Measurements from ENCODE around the gene ODC1. TPM values are rescaled to one million over a fixed set of nuclear protein-coding genes. Genes with fewer than 3 reads are reported as not detected.

ODC1 gene
- total and polyA plus RNA-seq, 2 of the 4 experiments (the other 2 are of a cell fraction) = 117 to 204 TPM

- no peaks in the 10 kb centered on the region for H3K27me3 ChIP-seq (ENCODE audit: control insufficient read depth, insufficient read depth, low read length)
- no peak overlapping the region for H2BK15ac ChIP-seq (ENCODE audit: low read depth, low read length)
- CTCF ChIA-PET = no interaction called here
- H3K4me3 ChIP-seq (ENCODE audit: insufficient read depth, low read depth, low read length) = no peak overlapping the region
- H3K27ac ChIP-seq (ENCODE audit: insufficient read depth, low read length) = no peak overlapping the region
- no peak overlapping the region for H3K9ac ChIP-seq (ENCODE audit: low read depth, low read length)
- no peak overlapping the region for H3K4me2 ChIP-seq (ENCODE audit: low read depth, low read length)
- 83% methylated on average over 1 of the region's 3 CpGs; no CpG with 5 or more reads in 1 of the 2 experiments for WGBS, 2 experiments (ENCODE audit: extremely low coverage in 2 of 2, insufficient read length in 1 of 2)
- H4K8ac ChIP-seq (ENCODE audit: low read depth in 2 of 2, low read length in 2 of 2) = no peak overlapping the region
- dilution Hi-C loops (cut with HindIII; ENCODE audit: low sequenced_read_pairs, unreplicated experiment) (no loop called here), in situ Hi-C loops (cut with MboI; ENCODE audit: low sequenced_read_pairs) (loop anchor here (10.0 kb wide), 1 partner anchor 624 kb away; no protein-coding TSS in a partner anchor), intact Hi-C loops (cut with micrococcal nuclease) (no loop called here)
- peaks cover 5% of the 10 kb centered on the region for H3K9me1 ChIP-seq (ENCODE audit: insufficient read depth, low read length)
- no peak overlapping the region for H3K14ac ChIP-seq (replicated peaks; ENCODE audit: low read depth, low read length)
- no peak overlapping the region for H2AK5ac ChIP-seq (ENCODE audit: low read depth, low read length)
- 0 out of 2 replicates have a peak, but pooled peaks cover 4% of the 10 kb centered on the region for H4K20me1 ChIP-seq (ENCODE audit: insufficient read depth, low read length)
- H2BK5ac ChIP-seq (ENCODE audit: low read depth, low read length, poor library complexity, severe bottlenecking) = no peak overlapping the region
- H2AFZ ChIP-seq (replicated peaks; ENCODE audit: low read length, poor library complexity) = no peak overlapping the region
- H3K4me1 ChIP-seq (ENCODE audit: control insufficient read depth, insufficient read depth, low read length) = peaks cover 7% of the 10 kb centered on the region; the same call in 1 of the 2 replicates
- no peak overlapping the region for H3K18ac ChIP-seq (ENCODE audit: low read depth, low read length)
- no peak overlapping the region for H3K23ac ChIP-seq (ENCODE audit: low read depth, low read length)
- no peak overlapping the region for H2AK9ac ChIP-seq (replicated peaks; ENCODE audit: low read depth, low read length, poor library complexity)
- no peak overlapping the region for H2BK20ac ChIP-seq (ENCODE audit: low read depth, low read length)
- no peak overlapping the region for H3K4ac ChIP-seq (ENCODE audit: low read depth, low read length)
- no peak overlapping the region for H2BK120ac ChIP-seq (ENCODE audit: low read depth, low read length)
- H4K91ac ChIP-seq (ENCODE audit: insufficient read depth, low read depth, low read length) = no peak overlapping the region
- H3K36me3 ChIP-seq (ENCODE audit: control insufficient read depth, insufficient read depth, low read length) = peaks cover 4% of the 10 kb centered on the region; the same call in 1 of the 2 replicates
- POLR2A ChIA-PET (ENCODE audit: unreplicated experiment) = no interaction called here
- H3K9me3 ChIP-seq (ENCODE audit: control insufficient read depth, insufficient read depth, low read length) = no peaks in the 10 kb centered on the region
- H3K56ac ChIP-seq (ENCODE audit: extremely low read depth, insufficient read depth, low read length) = no peak overlapping the region
- no peak for ATAC-seq (ENCODE audit: low read depth)
- DNase-seq = no peak
- H3K79me1 ChIP-seq (ENCODE audit: low read depth in 1 of 2, low read length in 2 of 2) = no peaks in the 10 kb centered on the region; a peak in 1 of 4 replicates
- no peak overlapping the region for H4K5ac ChIP-seq (ENCODE audit: low read depth, low read length)
- no TSS peak for BruUV-seq (replicated peaks)
- TF ChIP-seq SMC3 (IDR thresholded peaks at IDR 0.05; ENCODE audit: low read depth, low read length) (no peak), RAD21 (IDR thresholded peaks at IDR 0.05; ENCODE audit: low read length) (no peak)
Observed at GRCh38 chr2:10428924-10429323, 19.2 kb downstream of the ODC1 start.

Measured in IMR-90 (cell line).